Mesothelial cell of epicardium (in vitro differentiated cells): ENCODE results near the gene SNW1. TPM values are rescaled to one million over a fixed set of nuclear protein-coding genes. Genes with fewer than 3 reads are reported as not detected.
"Not testable (repeated sequence)": the region's sequence is repeated elsewhere in the genome, so short reads cannot be mapped to it uniquely, and the experiment has no call there.

ENCODE experiments used
- DNase-seq, 2 experiments: peaks; one replicate each; pipeline ENCODE4 v3.0.0; 2021; ENCODE audit warnings: low spot score in 2 of 2; ENCODE audit not compliant: unreplicated experiment in 2 of 2
- H3K27ac Mint-ChIP-seq: 2 replicates; pipeline ENCODE4 v1.8.0; 2021; ENCODE audit warnings: mixed read lengths
- H3K27me3 Mint-ChIP-seq: 2 replicates; pipeline ENCODE4 v1.8.0; 2021; ENCODE audit warnings: low read depth, mixed read lengths
- H3K36me3 Mint-ChIP-seq: 2 replicates; pipeline ENCODE4 v1.8.0; 2021; ENCODE audit warnings: mixed read lengths
- H3K4me1 Mint-ChIP-seq: 2 replicates; pipeline ENCODE4 v1.8.0; 2021; ENCODE audit warnings: mixed read lengths
- H3K4me3 Mint-ChIP-seq: 2 replicates; pipeline ENCODE4 v1.8.0; 2021; ENCODE audit warnings: mild to moderate bottlenecking, moderate library complexity, mixed read lengths
- H3K9me3 Mint-ChIP-seq: 2 replicates; pipeline ENCODE4 v1.8.0; 2021; ENCODE audit warnings: mixed read lengths
- CTCF ChIP-seq: fragments of 200-600 bp; sonication (generic); IDR thresholded peaks from one replicate; pipeline ENCODE4 v1.5.0; 2021; ENCODE audit warnings: antibody characterized with exemption; ENCODE audit not compliant: unreplicated experiment
- total RNA-seq: library from RNA; stranded (reverse); gene quantifications from 3 replicates; pipeline ENCODE4 v1.2.1, GENCODE V29; 2021

SNW1 gene
- total RNA-seq, 1 donor from 2014 or later, result 79.7 TPM

- DNase-seq, result no peak
- TF ChIP-seq CTCF, result no peak
- no peaks in the 10 kb centered on the region for H3K4me1 Mint-ChIP-seq
- H3K27me3 Mint-ChIP-seq, result peaks cover 14% of the 10 kb centered on the region
- H3K9me3 Mint-ChIP-seq, result no peaks in the 10 kb centered on the region
- no peaks in the 10 kb centered on the region for H3K36me3 Mint-ChIP-seq
- no peak overlapping the region for H3K27ac Mint-ChIP-seq
- H3K4me3 Mint-ChIP-seq, result no peak overlapping the region
Observed at GRCh38 chr14:77790566-77791224, 29.7 kb upstream of the SNW1 start.

- DNase-seq, result no peak
- no peaks in the 10 kb centered on the region for H3K4me1 Mint-ChIP-seq
- no peaks in the 10 kb centered on the region for H3K36me3 Mint-ChIP-seq
- H3K4me3 Mint-ChIP-seq, result no peak overlapping the region
- no peak overlapping the region for H3K27ac Mint-ChIP-seq
- no peak for TF ChIP-seq CTCF
- H3K27me3 Mint-ChIP-seq, result peaks cover 11% of the 10 kb centered on the region
- no peaks in the 10 kb centered on the region for H3K9me3 Mint-ChIP-seq
Observed at GRCh38 chr14:77786148-77786547, 25.2 kb upstream of the SNW1 start.

GRCh38 chr14:77782202-77782601 lies 21.2 kb upstream of the SNW1 start:
- no peak for DNase-seq
- Mint-ChIP-seq H3K36me3 (no peaks in the 10 kb centered on the region), H3K27ac (no peak overlapping the region), H3K4me1 (no peaks in the 10 kb centered on the region), H3K9me3 (no peaks in the 10 kb centered on the region), H3K27me3 (peaks cover 1% of the 10 kb centered on the region), H3K4me3 (no peak overlapping the region)
- TF ChIP-seq CTCF, result no peak

- H3K27ac Mint-ChIP-seq, H3K4me1 Mint-ChIP-seq, DNase-seq, H3K36me3 Mint-ChIP-seq, H3K4me3 Mint-ChIP-seq: not testable (repeated sequence)
- peaks cover 13% of the 10 kb centered on the region for H3K27me3 Mint-ChIP-seq
- H3K9me3 Mint-ChIP-seq, result peaks cover 11% of the 10 kb centered on the region
Observed at GRCh38 chr14:77773966-77774365, 13.0 kb upstream of the SNW1 start.

DNA sequence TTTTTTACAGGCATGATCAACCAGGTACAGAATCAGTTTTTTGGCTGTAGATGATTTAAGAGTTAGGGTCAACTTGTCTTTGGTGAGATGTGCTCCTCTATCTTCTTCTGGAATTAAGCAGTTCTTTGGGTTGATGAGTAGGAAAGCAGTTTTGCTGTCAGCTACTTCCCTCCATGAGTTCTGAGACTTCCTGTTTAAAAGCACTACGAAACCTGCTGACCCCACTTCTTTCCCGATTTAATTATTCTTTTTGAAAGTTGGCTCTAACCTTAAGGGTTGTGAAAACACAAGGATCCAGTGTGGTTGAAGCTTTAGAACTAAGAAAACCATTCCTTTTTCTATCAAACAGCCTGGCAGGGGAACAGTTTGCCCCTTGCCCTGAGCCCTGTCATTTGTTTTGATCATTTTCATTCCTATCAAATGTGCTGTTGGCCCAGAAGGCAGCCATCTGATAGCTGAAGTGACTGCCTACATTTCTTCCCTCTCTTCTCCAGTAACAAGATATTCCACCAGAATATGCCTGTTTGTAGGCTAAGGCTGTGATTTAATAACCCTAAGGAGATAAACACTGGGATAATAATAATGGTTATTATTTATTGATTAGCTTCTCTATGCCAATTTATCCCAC lies 7.6 kb upstream of the SNW1 start:
- H3K4me3 Mint-ChIP-seq, H3K4me1 Mint-ChIP-seq, H3K36me3 Mint-ChIP-seq, DNase-seq, H3K27me3 Mint-ChIP-seq, H3K27ac Mint-ChIP-seq: not testable (repeated sequence)
- peaks cover 11% of the 10 kb centered on the region for H3K9me3 Mint-ChIP-seq

GRCh38 chr14:77763978-77764377 lies 3.0 kb upstream of the SNW1 start:
- H3K4me1 Mint-ChIP-seq, result peaks cover 13% of the 10 kb centered on the region
- H3K4me3 Mint-ChIP-seq, result no peak overlapping the region
- no peaks in the 10 kb centered on the region for H3K27me3 Mint-ChIP-seq
- H3K36me3 Mint-ChIP-seq, result no peaks in the 10 kb centered on the region
- no peak for TF ChIP-seq CTCF
- no peak overlapping the region for H3K27ac Mint-ChIP-seq
- no peak for DNase-seq
- H3K9me3 Mint-ChIP-seq, result no peaks in the 10 kb centered on the region
